ENCODE data around the gene FSD1. TPM values are rescaled to one million over a fixed set of nuclear protein-coding genes. Genes with fewer than 3 reads are reported as not detected.
"Not testable (repeated sequence)": the region's sequence is repeated elsewhere in the genome, so short reads cannot be mapped to it uniquely, and the experiment has no call there.

FSD1 gene
- total RNA-seq, 1 donor from 2014 or later, result 1.1 TPM

DNA sequence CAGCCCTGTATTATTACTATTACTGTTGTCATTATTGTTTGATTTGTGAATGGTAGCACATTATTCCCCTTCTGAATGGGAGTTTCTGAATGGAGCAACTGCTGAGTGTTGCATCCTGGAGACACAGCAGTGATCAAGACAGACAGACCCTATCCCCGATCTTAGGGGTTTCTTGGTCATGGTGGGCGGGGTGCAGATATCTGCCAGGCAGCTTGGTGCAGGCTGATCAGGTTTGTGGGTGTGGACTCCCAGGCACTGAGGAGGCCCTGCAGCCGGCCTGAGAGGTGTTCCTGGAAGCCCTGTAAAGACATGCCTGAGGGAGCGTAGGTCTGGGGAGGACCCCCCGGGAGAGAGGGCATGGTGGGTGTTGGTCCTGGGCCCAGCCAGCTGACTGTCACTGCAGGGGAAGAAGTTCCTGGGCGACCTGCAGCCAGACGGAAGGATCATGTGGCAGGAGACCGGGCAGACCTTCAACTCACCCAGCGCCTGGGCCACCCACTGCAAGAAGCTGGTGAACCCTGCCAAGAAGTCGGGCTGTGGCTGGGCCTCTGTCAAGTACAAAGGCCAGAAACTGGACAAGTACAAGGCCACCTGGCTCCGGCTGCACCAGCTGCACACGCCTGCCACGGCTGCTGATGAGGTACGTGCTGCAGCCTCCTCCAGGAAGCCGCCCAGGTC lies 41.1 kb downstream of the FSD1 start:
- DNase-seq, result no peak

DNA sequence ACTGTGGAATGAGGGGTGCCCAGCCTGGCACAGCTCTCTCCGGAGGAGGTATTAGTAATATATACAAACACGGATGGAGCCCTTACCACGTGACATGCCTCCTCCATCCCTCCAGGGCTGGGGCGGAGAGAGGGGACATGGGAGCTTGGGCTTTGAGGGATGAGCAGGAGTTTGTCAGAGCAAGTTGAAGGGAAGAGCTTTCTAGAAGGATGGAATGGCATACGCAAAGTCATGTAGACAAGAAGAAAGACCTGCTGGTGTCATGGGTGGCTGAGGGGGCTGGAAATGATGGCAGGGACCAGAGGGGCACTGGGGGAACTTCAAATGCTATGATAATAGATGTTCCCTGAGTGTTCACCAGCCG lies 41.6 kb downstream of the FSD1 start:
- DNase-seq, result no peak

DNA sequence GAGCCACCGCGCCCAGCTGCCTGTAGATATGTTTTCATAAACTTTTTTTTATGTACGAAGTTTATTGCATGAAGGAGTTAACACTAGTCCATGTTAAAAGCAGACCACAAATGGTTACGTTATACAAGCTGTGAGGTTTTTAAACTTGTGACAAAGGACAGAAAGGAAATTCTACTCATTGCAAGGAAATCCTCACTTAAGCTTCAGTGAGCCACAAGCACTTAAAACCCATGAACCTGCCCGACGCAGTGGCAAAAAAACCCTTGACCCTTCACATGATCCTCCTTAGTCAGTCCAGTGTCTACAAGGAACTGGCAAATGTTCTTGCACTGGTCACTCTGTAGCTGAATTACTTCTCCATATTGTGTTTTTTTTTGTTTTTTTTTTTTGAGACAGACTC lies 43.1 kb downstream of the FSD1 start:
- DNase-seq, result no peak

DNA sequence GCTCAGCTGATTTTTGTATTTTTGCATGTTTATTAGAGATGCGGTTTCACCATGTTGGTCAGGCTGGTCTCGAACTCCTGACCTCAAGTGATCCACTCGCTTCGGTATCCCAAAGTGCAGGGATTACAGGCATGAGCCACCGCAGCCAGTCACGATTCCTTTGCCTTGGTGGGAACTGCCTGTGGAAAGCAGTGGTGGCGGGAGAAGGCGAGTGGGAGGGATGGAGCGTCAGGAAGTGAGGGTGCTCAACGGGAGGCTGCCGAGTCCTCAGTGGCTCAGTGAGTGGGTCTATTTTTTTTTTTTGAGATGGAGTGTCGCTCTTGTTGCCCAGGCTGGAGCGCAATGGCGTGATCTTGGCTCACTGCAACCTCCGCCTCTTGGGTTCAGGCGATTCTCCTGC lies 44.8 kb downstream of the FSD1 start:
- DNase-seq, result not testable (repeated sequence)

DNA sequence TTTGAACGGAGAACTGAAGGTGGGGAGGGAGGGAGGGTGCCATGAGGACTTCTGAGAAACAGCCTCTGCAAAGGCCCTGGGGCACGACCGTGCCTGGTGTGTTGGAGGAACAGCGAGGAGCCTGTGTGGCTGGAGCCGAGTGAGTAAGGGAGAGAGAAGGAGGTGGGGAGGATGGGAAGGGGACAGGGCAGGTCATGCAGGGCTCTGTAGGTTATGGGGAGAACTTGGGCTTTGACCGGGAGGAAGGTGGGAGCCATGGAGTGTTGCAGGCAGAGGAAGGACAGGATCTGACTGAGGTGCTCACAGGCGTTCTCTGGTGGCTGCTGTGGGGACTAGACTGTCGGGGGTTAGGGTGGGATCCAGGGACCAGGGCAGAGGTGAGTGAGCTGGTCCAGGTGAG lies 45.7 kb downstream of the FSD1 start:
- no peak for DNase-seq

DNA sequence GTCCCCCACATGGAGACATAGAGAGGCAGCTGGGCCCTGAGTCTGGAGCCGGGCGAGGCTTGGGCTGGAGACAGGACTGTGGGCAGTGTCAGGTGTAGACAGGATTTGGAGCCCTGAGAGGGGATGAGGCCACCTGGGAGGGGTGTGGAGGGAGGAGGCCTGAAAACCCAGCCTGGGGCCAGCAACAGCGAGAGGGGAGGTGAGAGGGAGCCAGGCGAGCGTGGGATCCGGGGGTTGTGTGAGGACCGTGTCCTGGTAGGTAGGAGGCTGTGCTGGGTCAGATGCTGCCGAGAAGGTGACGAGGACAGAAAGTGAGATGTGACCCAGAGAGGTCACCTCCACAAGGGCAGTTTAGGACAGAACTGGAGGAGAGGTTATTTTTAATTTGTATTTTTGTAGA lies 46.3 kb downstream of the FSD1 start:
- no peak for DNase-seq

DNA sequence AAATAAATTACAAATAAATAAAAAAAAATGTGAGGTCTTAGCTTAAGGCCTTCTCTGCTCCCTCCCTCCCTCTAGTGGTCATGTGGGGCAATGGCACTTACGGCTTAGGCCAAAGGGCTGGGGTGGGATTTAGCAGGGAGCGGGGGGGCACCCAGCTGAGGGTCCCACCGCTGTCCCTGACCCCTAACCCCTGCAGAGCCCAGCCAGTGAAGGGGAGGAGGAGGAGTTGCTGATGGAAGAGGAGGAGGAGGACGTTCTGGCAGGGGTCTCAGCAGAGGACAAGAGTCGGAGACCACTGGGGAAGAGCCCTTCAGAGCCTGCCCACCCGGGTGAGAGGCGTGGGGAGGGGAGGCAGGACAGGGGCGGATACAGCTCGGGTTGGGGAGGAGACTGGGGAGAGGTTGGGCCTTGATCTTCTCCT lies 48.3 kb downstream of the FSD1 start:
- DNase-seq, result peak; percentile 79

DNA sequence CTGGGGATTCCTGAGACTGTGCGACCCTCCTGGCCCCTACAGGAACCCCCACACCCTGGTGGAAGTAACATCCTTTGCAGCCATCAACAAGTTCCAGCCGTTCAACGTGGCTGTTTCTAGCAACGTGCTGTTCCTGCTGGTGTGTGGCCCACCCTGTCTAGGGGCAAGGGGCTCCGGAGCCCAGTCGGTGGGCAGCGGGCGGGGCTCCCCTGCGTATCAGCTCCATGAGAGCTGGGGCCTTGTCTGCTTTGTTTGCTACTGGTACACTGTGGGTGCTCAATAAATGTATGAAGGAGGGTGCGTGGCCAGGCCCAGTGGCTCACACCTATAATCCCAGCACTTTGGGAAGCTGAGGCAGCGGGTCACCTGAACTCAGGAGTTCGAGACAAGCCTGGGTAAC lies 49.9 kb downstream of the FSD1 start:
- DNase-seq, result no peak

DNA sequence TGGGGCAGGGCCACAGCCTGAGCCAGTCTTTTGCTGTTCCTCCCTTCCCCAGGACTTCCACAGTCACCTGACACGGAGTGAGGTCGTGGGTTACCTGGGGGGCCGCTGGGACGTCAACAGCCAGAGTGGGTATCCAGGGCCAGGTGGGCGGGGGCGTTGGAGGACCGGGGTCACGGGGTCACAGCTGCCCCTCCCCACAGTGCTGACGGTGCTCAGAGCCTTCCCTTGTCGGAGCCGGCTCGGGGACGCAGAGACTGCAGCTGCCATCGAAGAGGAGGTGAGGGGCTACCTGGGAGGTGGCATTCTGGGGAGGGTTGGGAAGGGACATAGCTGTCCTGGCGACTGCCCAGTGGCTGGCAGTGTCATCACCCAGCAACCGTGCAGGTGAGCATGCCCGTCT lies 50.5 kb downstream of the FSD1 start:
- DNase-seq, result no peak

DNA sequence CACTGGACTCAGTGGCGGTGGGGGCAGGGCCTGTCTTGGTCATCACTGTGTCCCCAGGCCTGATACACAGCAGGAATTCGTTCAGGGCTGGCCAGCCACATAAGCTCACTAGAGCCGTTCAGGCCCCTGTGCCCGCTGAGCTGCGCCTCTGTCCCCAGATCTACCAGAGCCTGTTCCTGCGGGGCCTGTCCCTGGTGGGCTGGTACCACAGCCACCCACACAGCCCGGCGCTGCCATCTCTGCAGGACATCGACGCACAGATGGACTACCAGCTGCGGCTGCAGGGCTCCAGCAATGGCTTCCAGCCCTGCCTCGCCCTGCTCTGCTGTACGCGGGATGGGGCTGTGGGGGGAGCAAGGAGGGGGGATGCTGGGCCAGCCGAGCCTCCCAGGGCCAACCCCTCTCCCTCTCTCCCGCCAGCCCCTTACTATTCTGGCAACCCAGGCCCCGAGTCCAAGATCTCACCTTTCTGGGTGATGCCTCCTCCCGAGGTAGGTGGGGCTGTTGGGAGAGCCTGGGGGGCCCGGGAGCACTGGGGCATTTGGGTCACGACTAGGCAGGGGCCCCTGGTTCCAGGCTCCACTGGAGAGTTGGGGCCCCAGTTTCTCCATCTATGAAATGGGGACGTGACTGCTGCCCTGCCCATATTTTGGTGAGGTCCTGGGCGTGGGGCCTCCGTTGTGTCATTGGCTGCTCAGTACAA lies 52.8 kb downstream of the FSD1 start:
- DNase-seq, result no peak

DNA sequence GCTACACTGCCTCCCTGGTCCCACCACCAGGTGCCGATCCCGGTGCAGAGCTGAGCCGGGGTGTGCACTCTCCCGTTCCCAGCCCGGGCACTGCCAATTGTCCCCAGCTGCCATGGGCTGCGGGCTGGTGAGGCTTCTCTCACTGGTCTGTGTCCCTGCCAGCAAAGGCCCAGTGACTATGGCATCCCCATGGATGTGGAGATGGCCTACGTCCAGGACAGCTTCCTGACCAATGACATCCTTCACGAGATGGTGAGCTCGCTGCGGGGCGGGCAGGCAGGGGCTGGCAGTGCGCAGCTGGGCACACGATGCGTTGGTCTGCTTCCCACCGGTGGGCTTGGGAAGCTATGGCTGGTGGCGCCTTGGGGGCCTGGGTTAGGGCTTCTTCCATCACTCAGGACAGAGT lies 53.5 kb downstream of the FSD1 start:
- no peak for DNase-seq

DNA sequence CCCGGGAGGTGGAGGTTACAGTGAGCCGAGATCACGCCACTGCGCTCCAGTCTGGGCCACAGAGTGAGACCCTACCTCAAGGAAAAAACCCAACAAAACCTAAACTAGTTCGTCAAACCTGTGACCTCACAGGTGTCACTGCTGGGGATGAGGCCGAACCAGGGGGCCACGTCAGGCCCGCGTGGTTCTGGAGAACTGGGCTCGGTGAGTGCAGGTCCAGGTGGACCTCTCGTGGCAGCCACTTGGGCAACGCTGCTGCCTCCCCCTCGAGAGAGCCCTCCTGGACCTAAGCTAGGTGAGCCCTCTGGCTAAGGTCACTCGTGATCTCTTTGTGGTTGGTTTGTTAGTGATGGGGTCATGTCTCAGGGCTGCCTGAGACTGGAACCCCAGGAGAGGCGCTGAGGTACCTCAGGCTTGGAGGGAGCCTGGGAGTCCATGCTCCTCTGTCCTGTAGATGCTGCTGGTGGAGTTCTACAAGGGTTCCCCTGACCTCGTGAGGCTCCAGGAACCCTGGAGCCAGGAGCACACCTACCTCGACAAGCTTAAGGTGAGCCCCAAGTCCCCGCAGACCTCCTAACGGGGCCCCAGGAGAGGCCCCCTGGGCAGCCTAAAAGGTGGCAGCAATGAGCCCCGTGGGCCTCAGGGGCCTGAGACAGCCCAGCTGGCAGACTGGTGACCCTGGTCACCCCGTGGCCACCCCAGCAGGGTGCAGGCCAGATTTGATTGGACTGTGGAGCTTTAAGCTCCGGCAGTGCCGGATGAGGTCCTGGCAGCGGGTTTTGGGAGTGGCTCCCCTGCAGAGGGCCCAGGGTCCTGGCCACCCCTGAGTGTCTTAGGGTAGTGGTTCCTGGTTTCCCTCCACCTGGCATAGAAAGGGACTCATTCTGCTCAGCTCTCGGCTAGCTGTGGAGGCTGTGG lies 54.6 kb downstream of the FSD1 start:
- DNase-seq, result no peak

DNA sequence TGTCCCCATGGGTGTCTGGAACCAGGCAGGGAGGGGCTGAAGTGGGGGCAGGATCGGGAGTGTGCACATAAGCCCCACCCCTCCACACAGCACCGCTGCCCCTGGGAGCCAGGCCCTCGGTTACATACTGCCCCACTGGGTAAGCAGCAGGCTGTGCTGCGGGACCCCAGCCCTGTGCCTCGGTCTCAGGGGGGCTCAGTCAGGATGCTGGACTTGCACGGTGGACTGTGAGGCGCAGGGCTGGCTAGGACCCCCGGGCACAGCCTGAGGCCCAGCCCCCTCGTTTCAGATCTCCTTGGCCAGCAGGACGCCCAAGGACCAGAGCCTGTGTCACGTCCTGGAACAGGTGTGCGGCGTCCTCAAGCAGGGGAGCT lies 55.2 kb downstream of the FSD1 start:
- DNase-seq, result no peak

DNA sequence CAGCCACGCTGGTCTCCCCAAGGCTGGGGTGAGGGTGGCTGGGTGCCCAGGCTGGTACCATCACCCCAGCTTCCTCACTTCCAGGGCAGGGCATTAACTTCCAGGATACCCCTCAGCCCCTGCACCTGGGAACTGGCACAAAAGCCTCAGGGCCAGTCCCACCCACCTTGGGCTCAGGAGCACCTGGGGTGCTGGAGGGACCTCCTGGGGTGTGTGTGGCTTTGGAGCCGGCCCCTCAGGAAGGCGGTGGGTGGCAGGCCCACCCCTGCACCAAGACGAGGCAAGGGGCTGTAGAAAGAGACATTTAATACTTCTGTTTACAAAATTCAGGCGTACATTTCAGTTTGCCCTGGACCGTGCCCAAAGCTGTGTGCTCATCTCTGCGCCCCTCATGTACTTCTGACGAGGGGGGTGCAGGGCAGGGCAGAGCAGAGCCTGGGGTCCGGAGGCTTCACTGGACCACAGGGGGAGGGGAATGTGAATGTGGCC lies 55.7 kb downstream of the FSD1 start:
- DNase-seq, result no peak

DNA sequence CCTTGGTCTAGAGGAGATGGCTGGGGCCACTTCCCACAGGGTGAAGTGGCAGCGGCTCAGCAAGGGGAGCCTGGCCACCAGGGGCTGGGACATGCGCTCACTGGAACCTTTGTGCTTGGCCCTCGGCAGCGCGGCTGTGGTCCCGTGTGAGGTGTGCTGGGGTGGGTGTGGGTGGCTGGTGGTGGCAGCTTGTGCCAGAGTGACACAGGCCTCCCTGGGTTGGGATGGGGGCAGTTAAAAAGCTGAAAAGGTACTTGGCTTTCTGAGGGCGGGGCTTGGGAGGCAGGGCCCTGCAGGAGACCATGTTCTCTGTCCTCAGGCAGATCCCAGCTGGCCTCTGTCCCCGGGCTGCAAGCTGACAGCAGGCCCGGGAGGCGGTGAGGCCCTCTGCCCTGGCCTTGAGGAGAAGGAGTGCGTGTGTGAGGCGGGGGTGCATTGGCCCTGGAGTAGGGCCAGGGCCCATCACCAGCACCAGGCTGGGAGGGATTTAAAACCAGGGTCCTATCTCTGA lies 56.3 kb downstream of the FSD1 start:
- DNase-seq, result peak; percentile 49

DNA sequence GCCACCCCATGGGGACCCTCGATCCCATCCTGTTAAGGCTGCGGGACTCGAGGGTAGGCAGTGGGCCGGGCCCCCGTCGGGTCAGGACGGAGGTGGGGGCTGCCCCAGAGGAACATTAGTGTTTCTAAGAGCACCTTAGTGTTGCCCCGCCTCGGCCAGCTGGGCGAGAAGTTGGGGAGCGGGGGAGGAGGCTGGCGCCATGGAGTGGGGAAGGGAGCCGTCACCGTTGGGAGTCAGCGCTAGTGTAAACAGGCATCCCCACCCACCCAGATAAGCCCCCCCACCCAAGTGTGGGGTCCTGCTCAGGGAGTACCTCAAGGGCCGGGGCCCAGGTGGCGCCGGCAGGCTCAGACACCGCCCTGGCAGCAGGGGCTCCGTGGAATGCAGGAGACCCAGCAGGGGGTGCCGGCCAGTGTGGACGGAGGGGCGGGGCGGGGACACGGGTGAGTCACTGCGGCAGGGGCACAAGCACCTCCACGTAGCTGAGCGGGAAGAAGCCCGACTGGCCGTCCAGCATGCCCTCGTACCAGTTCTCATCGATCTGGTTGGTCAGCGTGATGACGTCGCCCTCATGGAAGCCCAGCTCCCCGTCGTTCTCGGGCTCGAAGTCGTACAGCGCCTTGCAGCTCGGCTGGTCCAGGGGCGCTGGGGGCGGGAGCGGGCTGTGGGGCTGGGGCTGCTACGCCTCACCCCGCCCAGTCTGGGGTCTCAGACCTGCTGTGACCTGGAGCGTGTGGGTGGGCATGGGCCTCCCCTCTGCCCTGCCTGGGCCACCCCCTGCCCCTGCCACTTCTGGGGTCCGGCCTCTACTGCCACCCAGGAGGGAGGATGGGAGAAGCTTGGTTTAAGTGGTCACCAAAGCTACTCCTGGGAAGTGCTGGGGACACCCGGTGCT lies 57.0 kb downstream of the FSD1 start:
- no peak for DNase-seq

DNA sequence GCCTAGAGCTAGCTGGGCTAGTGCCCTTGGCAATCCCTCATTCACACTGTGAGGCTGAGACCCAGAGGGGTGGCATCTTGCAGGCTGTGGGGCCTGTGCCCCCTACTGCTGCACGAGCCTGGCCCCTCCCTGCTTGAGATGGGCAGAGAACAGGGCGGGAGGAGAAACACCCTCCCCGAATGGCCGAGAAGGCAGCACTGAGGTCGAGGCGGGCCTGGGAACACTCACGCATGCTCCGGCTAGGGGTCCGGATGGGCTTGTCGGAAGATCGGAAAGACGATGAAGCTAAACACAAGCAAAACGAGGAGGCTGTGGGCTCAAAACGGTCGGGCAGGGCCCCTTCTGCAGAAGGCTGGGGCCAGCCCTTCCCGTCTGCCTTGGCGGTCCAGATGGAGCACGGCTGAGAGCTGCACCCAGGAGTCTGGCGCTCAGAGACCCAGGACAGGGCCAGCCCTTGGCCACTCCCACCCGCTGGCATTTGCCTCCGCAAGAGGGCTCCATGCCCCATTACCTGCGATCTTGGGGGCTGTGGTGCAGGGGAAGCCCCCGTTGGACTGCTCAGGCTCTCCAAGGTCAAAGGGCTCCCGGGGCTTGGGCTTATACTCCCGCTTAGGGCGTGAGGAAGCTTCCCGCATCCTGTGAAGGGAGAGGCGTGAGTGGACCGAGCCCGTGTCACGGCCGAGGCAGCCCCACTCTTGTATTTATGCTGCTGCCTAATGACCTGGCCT lies 57.9 kb downstream of the FSD1 start:
- no peak for DNase-seq

DNA sequence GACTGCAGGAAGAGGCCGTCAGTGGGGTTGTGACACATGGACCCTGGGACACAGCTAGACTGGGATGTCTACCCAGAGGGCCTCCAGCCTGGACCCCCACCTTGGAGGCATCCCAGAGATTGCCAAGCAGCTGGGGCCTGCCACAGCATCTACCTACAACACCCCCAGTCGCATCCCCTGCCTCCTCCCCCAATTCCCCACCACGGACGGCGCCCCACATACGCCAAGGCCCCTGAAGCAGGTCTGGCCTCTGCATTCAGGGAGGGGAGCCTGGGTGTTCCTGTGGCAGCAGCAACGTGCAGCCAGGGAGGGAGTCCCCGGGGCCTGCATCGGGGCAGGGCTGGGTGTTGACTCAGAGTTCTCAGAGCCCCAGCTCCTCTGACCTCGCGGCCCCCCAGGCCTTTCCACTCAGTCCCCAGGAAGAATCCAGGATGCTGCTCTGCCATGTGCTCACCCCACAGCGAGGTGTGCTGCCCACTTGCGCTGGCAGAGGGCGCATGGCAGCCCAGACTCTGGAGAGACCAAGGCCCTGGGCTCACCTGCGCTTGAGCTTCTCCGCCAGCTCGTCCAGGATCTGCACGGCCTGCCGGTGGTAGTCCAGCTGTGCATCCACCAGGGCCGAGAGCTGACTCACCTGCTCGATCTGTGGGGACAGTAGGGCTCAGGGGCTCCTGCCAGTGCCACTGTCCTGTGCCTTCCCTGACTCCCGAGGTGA lies 58.6 kb downstream of the FSD1 start:
- no peak for DNase-seq

DNA sequence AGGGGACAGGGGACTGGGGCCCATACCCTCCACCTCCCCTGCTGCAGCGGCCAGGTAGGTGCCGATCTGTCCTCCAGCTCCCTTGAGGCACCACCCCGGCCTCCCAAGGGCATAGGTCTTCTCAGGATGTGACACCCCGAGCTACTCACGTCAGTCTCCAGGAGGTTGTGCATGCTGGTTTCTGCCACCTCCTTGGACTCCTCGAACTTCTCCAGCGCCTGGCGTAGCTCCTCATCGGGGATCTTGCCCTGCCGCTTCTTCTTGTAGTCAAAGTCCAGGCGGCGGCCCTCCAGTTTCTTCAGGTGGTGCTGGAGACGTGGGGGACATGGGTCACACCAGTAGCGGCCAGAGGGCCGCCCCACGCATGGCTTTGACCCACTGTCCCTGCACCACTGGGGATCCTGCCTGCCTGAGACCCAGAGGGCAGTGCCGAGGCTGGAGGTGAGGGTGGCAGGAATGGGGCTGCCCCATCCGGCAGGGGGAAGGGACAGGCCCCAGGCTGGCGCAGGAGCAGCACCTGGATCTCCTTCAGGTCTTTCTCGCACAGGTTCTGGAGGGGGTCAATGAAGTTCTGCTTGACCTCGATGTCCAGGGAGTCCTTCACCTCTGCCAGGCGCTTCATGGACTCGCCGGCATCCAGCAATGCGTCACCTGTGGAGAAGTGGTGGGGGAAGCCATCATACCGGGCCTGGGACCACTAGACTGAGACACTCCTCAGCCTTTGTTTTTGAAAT lies 59.3 kb downstream of the FSD1 start:
- DNase-seq, result no peak

DNA sequence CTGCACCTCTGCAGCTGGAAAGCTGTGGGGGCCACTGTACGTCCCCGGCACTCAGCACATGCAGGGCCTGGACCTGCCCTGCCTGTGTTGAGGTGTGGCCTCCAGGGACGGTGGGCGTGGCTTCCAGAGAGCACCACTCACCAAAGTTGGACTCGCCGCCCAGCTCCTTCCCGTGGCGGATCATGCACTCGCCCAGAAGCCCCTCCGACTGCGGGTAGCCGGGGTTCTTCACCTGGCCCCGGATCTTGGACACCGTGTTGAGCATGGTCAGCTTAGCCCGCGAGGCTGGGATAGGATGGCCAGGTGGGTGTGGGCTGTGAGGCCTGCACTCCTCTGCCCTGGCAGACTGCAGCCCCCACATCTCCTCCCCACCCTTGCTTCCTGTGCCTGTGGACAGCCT lies 60.9 kb downstream of the FSD1 start:
- DNase-seq, result no peak

Data from tongue (tissue), 2 donors.